DMS53 (cell line): ENCODE results near the gene SKAP2.
A peak's percentile ranks its signal among the peaks of the same experiment; 100 is the strongest.

Experiments used
- DNase-seq: peaks from one replicate; lab custom pipeline; 2025; lab: John Stamatoyannopoulos, UW

The SKAP2 gene

DNA sequence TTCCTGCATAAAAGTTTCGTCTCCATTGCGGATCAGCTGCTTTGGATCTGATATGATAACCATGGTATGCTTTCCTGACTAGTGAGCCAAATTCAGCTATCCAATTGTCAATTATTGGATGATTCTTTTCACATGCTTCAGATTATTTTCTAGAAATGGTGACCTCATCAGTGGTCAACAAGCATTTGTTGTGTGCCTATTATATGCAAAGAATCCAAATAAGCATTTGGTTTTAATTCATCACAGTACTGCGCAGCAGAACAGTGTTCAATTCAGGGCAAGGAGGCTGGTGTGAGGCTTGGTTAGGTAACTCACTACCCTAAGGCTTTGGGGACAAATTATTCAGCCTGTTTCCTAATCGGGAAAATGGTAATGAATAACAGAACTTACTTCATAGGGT is 200.5 kb downstream of the SKAP2 start:
- DNase-seq, result no peak

DNA sequence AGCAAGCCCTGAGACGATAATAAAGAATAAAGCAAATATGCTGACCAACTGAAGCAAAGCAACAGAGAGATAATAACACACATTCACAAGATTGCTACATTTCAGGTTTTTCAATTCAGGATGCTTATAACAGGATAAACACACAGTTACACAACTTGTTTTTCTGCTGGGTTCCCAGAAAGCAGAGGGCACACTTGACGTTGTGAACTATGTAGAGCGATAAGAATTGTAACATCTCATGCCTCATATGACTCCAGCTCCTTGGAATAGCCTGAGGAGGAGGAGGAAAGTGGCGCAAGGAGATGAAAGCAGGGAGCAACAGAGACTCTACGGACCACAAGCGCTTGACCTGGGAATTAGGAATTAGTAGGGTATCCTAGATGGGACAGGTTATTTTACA is 201.7 kb downstream of the SKAP2 start:
- no peak for DNase-seq

DNA sequence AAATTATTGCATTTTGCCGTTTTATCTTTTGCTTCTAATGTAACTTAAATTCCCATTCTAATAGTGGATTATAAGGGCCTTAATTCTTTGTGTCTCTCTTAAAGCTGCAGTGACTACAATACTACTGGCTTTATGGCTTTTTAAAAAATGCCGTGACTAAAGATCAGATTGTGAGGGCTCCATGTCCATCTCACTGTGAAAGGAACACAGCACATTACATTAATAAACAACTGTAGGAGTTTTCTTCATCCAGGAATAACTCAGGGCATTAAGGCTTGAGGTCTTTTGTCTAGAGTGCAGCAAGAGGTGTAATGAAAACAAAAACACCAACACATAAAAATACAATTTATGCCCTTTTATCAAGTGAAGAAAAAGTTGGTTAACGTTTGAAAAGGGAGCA is 205.3 kb downstream of the SKAP2 start:
- no peak for DNase-seq

DNA sequence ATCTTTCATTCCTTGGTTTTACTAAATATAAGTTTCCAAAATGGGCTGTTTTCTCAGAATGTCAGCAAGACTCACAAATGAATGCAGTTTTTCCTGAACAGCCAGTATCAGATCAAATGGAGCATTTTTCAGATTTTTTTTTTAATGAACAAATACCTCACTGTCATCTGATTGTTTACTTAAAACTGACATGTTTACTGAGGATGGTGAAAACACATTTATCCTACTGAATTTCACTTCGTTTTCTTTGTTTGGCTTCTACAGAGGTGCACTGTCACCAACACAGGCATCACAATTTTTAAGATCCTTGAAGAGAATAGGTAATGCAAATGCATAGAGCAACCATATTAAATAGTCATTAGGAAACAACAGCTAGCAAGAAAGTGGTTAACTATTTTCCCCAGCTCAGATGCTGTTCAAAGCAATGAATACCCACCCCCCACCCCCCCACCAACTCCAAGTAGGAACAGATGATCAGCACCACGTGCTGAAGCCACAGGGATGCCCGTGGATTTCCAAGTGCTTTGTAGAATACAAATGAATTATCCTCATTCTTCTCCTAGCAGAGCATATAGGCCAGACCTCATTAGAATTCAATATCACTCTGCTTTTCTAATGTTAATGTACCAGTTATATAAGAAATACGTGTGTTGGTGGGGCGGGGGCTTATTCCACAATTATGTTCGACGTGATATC is 205.9 kb downstream of the SKAP2 start:
- peak; percentile 43 for DNase-seq

DNA sequence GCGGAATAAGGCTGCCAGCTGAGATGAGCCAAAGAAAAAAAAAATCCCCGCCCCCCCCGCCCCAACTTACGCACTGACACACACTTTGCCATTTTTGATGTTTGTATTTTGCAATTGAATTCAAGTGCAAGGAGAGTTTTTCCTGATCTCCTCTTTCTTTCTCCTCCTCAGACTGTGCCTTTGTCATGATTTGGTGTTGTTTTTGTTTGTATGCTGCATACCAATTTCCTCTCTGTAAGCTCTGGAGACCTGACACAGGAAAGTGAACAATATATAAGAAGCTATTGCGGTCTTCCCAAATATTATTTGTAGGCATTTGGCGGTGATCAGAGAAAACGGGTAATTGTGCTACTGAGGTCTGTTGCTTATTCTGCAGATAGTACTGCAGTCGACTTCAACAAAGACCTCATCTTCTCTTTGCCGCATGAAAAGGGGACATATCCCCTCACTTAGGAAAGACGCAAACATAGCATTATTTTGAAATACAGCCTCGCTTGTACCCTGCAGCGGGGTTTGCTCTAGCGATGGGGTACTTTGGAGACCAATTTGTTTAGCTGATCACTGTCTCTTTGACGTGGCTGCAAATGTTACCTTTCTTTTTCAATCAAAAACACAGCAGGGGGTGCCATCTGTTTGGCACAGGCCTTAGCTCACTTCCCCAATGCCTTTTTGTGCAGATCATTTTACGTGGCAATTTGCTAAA is 206.6 kb downstream of the SKAP2 start:
- peak; percentile 43 for DNase-seq

DNA sequence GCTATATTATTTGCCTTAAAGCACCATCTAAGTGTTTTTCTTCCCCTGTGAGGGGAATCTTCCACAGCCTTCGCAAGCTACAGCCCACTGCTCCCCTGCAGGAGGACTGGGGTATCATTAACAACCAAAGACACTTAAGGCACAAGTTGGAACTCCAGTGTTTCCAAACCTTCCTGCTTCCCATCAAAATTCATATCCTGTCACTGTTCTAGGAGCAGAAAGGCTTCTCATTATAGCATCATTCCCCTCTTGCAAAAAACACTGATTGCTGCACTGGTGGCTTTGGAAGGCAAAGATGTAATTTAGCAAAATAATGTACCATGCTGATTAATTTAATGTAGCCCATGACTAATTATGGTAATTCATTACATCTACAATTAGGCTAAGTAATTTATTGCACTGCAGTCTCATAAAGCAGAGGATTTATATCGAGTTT is 207.2 kb downstream of the SKAP2 start:
- DNase-seq, result no peak

DNA sequence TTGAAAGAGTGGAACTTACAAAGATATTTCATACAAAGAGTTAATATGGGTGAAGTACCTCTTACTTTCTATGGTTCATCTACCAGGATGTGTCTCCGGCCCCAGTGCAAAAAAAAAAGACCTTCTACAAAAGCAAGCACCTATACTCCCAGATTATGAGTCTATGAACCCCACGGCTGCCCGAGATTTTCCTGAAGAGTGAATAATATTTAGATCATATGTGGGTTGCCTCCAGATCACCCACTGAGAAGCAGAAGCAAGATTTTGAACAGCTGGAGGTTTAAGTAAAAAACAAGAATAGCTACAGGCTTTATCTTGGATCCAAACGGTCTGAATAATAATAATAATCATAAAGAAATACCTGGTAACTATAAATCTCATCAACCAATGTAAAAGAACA is 207.7 kb downstream of the SKAP2 start:
- no peak for DNase-seq

DNA sequence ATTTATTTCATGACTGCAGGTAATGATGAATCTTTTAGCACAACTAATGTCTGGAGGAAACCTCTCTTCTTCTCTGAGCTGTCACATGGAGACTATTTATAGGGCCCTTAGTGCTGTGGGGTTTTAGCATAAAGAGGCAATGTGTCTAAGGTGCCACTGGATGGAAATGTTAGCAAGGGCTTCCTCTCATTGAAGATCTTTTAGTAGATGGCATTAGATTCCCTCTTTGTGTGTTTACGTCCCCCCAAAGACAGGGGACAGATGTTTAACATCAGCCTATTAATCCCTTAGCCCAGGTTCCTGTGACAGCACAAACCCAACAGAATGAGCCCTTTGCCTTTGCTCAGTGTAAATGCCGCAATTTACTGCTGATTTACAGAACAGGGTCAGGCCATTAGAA is 208.6 kb downstream of the SKAP2 start:
- DNase-seq, result no peak

DNA sequence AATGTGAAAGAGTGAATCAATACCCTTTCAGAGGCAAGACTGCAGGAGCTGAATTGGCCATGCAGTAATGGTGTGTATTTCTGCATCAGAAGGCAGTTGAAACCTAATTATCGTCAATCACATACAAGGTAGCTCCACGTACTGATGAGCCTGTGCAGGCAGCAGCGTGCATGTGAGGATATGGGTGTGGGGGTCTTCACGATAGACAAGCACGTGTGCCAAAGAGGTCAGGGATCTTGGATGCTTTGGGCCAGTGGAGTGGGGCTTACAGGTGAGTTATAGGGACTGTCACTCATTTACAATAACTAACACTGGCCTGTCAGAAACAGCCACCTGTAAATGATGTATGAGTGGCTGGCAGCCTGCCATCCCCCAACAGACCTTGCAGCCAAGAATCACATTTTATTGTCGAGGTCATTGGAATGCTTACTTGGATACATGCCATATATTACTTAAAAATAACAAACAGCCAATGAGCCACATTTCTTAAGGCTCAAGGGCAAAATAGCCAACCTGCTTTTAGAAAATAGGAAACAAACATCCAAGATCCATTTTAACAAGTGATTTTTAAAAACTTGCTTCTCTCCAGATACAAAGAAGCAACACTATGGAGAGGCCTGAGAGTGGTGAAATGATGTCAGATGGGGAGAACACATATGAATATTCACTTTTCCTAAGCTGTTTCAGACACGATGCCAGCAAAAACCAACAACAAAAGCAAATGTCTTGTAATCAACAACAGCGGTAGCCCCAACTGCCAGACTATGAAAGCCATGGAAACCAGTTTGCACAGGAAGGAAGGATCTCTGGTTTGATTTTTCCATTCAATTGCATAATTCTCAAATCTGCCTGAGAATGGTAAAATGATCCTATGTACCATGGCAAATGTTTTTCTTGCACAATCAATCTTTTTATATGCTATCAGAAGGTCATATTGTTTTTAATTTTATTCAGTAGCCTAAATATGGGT is 210.7 kb downstream of the SKAP2 start:
- peak; percentile 45 for DNase-seq

DNA sequence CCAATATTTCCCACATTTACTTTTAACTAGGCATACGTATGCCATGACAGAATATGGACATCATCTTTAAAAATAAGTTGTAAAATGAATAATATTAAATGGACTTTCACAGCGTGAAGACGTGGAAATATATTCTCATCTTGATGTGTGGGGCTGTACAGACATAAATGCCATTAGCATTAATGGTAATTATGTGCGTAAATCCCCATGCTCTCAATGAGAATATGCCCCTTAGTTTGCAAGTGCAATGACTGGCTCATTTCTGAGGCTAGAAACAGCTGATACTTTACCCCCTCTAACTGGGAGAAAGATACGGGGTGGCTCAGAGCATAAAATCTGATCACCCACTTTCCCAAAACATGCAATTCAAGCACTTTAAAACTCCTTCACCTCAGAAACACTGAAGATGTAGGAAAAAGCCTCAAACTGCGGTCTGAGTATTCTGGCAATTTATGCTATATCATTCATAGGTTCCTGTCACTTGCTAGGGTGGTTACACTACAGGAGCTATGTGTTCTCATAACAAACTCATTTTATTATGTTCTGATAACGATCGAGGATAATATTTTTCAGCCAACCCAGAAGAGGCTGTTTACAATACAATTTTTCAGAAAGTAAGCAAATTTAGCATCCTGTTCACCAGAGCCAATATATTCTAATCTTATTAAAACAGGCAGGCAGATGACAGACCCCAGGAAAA is 211.8 kb downstream of the SKAP2 start:
- DNase-seq, result no peak

DNA sequence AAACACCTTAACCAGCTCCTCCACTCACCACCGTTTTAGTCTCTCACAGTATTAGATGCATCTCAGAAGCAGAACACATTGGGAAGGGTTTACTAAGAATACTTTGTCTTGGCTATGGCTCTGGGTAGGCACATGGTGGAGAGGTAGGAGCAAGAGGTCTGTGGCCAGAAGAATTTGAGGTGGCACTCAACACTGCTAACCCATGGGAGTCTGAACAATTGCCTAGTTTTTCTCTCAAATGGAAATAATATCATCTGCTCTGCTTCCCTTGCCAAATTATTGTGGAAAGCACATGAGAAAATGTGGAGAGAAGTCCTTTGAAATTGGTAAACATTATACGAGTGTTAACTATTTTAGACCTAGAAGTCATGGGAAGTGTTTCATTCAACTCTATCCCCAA is 214.3 kb downstream of the SKAP2 start:
- DNase-seq, result no peak

DNA sequence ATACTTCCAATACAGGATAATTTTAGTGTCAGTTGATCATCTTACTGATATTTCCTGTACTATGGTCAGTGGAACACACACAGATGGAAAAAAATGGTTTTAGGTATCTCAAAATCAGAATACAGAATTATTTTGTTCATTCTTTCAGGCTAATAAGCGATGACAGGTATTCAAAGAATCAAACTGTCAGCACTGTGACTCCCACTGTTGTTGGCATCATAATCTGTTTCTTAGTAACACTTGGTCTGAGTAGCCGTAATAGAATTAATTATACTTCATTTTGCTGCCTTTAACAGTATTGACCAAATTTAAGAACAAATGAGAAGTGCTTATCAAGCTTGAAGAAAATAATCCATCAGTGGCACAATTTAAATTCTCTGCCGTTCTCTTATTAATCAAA is 215.0 kb downstream of the SKAP2 start:
- no peak for DNase-seq

DNA sequence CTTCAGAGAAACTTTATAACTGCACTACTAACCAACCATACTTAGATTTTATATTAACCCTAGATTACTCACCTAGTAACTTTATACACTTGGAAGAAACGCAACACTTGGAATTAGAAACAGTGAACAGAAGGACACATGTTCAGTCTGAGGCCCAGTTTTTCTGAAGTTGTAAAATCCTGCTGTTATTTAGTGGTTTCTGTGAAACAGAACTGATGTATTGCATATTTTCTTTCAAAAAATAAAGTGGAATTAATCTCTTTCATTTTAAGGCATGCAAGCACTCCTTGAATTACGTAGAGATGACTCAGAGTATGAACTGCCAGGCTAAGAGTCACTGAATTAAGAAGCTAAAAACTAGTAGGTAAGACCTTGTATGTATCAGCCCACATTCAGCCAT is 215.8 kb downstream of the SKAP2 start:
- no peak for DNase-seq

DNA sequence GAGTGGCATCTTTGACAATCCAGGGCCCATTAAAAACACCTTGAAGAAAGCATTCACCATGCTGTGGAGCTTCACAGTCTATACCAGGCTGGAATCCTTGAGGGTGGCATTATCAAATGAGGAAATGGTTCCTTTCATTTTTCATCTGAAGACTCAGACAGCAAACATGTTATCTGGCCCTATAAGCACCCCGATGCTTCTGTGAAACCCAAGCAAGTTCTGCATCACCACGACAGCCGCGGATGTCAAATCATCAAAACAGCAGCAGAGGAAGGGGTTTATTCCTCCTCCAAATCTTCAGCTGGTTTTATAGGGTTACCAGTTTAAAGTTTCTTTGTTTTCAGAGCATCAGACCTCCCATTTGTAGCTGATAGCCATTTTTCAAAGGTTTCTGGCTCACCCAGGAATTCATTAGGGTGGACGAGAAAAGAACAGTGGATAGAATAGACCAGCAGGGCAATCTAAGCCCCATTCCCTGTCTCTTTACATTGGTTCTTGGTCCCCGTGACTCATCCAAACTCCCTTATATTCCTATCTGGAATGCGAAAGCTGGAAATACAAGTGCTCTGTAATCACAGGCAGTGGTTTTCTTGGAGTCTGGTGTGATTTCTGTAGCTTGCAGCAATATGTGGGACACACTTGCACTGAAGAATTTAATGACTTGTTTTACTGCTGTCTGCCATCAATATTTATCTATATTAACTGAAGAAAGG is 217.9 kb downstream of the SKAP2 start:
- no peak for DNase-seq

DNA sequence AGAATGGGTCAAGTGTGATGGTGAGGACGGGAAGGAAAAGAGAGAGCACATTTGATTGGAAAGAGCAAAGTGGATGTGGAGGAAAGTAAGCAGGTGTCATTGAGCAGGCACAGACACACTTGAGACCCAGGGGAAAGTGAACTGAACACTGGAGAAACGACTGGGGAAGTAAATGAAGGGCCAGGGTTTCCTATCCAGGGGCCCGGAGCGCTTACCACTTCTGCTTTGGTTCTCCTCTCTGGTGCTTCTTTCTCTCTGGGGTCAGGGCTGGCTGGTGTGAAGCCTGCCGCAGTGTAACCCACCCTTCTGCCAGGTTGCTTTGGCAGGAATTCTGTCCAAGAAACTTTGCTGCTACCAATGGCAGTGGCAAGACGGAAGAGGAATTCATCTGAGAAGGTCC is 219.3 kb downstream of the SKAP2 start:
- no peak for DNase-seq

DNA sequence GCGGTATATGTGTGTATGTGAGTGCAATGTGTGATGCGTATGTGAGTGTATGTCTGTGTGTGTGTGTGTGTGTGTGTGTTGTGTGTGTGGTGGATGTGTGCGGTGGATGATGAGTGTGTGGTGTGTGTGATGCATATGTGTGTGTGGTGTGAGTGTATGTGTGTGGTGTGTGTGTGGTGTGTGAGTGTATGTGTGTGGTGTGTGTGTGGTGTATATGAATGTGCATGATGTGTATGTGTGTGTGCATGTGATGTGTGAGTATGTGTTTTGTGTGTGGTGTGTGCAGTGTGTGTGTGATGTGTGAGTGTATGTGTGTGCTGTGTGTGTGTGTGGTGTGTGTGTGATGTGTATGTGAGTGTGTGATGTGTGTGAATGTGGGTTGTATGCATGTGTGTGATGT is 222.0 kb downstream of the SKAP2 start:
- no peak for DNase-seq

DNA sequence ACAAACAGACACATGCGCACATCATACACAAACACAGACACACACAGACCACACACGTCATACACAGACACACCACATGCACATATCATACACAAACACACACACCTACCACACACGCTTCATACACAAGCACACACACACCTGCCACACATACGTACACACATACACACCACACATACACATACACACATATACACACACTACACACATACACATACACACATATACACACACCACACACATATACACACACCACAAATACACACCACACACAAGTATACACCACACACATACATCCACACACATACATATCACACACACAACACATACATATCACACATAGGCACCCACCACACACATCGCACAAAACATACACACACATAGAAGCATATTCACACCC is 224.7 kb downstream of the SKAP2 start:
- no peak for DNase-seq

DNA sequence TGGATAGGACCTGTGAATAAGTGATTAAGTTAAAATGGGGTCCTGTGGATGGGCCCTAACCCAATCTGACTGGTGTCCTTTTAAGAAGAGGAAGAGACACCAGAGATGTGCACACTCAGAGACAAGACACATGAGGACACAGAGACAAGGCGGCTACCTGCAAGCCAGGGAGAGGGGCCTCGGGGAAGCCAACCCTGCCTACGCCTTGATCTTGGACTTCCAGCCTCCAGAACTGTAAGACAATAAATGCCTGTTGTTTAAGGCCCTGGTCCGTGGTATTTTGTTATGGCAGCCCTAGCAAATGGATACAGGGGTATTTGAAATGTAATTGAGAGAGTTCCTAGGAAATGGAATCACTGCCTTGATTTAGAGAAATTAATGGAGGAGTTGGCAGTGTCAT is 225.3 kb downstream of the SKAP2 start:
- DNase-seq, result no peak

DNA sequence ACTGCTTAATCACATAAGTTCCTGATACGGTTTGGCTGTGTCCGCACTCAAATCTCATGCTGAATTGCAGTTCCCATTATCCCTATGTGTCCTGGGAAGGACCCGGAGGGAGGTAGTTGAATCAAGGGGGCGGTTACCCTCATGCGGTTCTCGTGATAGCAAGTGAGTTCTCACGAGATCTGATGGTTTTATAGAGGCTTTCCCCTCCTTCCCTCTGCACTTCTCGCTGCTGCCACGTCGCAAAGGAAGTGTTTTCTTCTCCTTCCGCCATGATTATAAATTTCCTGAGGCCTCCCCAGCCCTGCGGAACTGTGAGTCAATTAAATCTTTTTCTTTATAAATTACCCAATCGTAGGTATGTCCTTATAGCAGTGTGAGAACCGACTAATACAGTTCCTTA is 226.2 kb downstream of the SKAP2 start:
- no peak for DNase-seq

DNA sequence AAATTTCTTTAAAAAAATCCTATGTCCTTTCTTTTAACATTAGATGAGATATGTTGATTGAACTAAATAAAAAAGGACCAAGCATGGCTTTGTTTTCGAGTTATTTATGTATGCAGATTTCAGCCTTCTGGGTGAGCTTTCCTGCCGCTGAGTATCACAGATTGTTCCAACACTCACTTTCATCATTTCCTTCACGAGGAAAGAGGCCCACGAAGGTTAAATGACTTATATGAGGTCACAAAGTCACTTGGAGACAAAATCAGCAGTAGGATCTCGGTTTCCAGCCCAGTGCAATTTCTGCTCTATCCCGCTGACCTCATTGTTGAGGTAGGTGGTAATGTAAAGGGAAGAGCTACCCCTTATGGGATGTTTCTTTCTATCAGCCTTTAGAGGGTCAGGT is 226.8 kb downstream of the SKAP2 start:
- DNase-seq, result no peak

DNA sequence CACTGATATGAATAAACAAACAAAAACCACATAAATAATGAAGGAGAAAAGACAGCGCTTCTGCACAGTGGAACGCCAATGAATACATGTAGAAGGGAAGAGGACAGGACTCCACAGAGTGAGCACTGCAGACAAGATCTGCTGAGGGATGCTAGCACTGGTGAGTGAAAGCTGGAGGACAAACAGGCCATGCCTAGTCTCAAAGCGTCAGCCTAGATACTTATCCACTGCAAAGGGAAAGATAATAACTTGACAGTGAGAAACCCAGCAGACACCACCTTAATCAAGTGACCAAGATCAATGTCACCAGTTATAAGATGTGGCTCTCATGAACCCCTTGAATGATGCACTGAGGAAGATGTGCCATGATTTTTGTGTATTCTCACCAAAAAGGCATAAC is 227.6 kb downstream of the SKAP2 start:
- no peak for DNase-seq

DNA sequence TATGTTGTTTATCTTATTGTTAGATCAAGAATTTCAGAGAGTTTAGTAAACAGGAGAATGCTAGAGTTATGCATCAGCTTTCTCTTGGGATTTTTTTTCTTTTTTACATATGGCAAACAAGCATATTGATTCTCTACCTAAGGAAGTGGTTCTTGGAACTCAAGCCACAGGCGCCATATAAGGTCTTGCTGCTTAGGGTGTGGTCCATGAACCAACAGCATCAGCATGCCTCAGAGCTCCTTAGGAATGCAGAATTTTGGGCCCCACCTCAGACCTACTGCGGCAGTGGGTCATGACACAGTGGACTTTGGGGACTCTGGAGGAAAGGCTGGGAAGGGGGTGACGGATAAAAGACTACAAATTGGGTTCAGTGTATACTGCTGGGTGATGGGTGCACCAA is 230.8 kb downstream of the SKAP2 start:
- no peak for DNase-seq
